PC-3 (cell line): Measurements from ENCODE around the gene ISCA2. TPM values are rescaled to one million over a fixed set of nuclear protein-coding genes. Genes with fewer than 3 reads are reported as not detected.

Experiments
- ATAC-seq: fragments of 200-7000 bp; cut with Tn5 transposase; 2 replicates; pipeline ENCODE4 v1.9.1; 2020; ENCODE audit warnings: mild to moderate bottlenecking, moderate library complexity
- BruUV-seq: library from RNA; stranded (reverse); fragments of 400-500 nt; replicated peaks from 2 replicates; lab custom pipeline; 2021; lab: Mats Ljungman, UMichigan
- CTCF ChIA-PET: fragments of 300-600 bp; sonication (Branson Sonifier 250); formaldehyde crosslinking; loops from one replicate; lab custom pipeline; 2022; ENCODE audit warnings: antibody characterized with exemption; lab: Charles Lee
- POLR2A ChIA-PET: fragments of 300-600 bp; sonication (Branson Sonifier 250); formaldehyde crosslinking; loops from one replicate; lab custom pipeline; 2022; ENCODE audit warnings: antibody characterized with exemption; ENCODE audit not compliant: unreplicated experiment; lab: Charles Lee
- DNase-seq: peaks from one replicate; pipeline ENCODE4 v3.0.0-alpha.2; 2015
- H2AFZ ChIP-seq: fragments of 300-600 bp; sonication (generic); 2 replicates; pipeline ENCODE4 v1.6.0; 2016; ENCODE audit warnings: antibody characterized with exemption, low read length
- H3F3A ChIP-seq: fragments of 300-600 bp; sonication (generic); one replicate; pipeline ENCODE4 v1.6.0; 2017; ENCODE audit warnings: antibody characterized with exemption, low read length, control low read depth, mild to moderate bottlenecking; ENCODE audit not compliant: unreplicated experiment
- H3K27ac ChIP-seq: fragments of 300-600 bp; sonication (generic); 2 replicates; pipeline ENCODE4 v1.5.1; 2016; ENCODE audit warnings: mild to moderate bottlenecking, low read length
- H3K27me3 ChIP-seq: fragments of 300-600 bp; sonication (generic); 2 replicates; pipeline ENCODE4 v1.6.1; 2016; ENCODE audit warnings: low read length, mixed read lengths
- H3K36me3 ChIP-seq: fragments of 300-600 bp; sonication (generic); 2 replicates; pipeline ENCODE4 v1.6.1; 2016; ENCODE audit warnings: low read depth, mixed run types, low read length, mixed read lengths
- H3K4me1 ChIP-seq: fragments of 300-600 bp; sonication (generic); 2 replicates; pipeline ENCODE4 v1.5.1; 2016; ENCODE audit warnings: low read length; ENCODE audit not compliant: insufficient read depth
- H3K4me2 ChIP-seq: fragments of 300-600 bp; sonication (generic); 2 replicates; pipeline ENCODE4 v1.6.0; 2016; ENCODE audit warnings: low read length
- H3K4me3 ChIP-seq: fragments of 300-600 bp; sonication (generic); 2 replicates; pipeline ENCODE4 v1.5.1; 2016; ENCODE audit warnings: mild to moderate bottlenecking, low read length, mixed read lengths
- H3K79me2 ChIP-seq: fragments of 300-600 bp; sonication (generic); 2 replicates; pipeline ENCODE4 v1.6.1; 2017; ENCODE audit warnings: low read length, mixed read lengths
- H3K9ac ChIP-seq: fragments of 300-600 bp; sonication (generic); 2 replicates; pipeline ENCODE4 v1.6.0; 2016; ENCODE audit warnings: mild to moderate bottlenecking, low read length
- H3K9me2 ChIP-seq: fragments of 300-600 bp; sonication (generic); replicated peaks from 2 replicates; pipeline ENCODE4 v1.6.1; 2016; ENCODE audit warnings: mixed run types, low read length, mixed read lengths
- H3K9me3 ChIP-seq: fragments of 300-600 bp; sonication (generic); 2 replicates; pipeline ENCODE4 v1.6.1; 2016; ENCODE audit warnings: low read length, mixed read lengths
- H4K20me1 ChIP-seq: fragments of 300-600 bp; sonication (generic); 2 replicates; pipeline ENCODE4 v1.6.1; 2016; ENCODE audit warnings: low read length, mixed read lengths
- EZH2 ChIP-seq: fragments of 300-600 bp; sonication (generic); IDR thresholded peaks from one replicate; pipeline ENCODE4 v1.6.1; 2017; ENCODE audit warnings: antibody characterized with exemption, mild to moderate bottlenecking, low read length; ENCODE audit not compliant: unreplicated experiment
- EZH2phosphoT487 ChIP-seq: fragments of 300-600 bp; sonication (generic); IDR thresholded peaks from 2 replicates; pipeline ENCODE4 v1.6.1; 2018; ENCODE audit warnings: mild to moderate bottlenecking, antibody characterized with exemption, low read length, borderline replicate concordance
- intact Hi-C: fragments of 100-400 bp; cut with micrococcal nuclease; formaldehyde crosslinking; loops from 2 replicates; pipeline ENCODE4 v1.9.0; 2023
- total RNA-seq: library from RNA; depleted of rRNA; stranded (reverse); fragments of >200 nt; gene quantifications from 2 replicates; pipeline ENCODE4 v1.2.3, GENCODE V29; 2014
- TF ChIP-seq, protein P1 (sequence below): fragments of 300-600 bp; sonication (generic); conservative IDR thresholded peaks from 2 replicates; pipeline ENCODE4 v1.5.1; 2017; ENCODE audit warnings: antibody characterized with exemption, low read depth, mild to moderate bottlenecking, low read length

Gene ISCA2
- total RNA-seq, 1 experiment from 2014 or later: 30.1 TPM

DNA sequence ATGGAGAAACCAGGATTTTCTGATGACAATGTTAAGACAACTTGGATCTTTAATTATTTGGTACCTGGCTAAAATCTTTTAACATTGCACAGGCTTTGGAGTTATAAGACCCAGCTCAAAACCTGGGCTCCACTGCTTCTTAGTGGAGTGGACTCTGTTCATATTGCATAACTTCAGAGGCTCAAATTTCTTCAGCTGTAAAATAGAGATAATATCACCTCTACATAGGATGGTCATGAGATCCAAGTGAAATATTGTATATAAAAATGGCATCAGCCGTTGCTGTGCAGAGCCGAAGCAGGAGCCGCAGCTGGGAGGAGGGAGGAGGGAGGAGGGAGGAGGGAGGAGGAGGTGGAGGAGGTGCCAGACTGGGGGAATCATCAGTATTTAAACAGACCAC is 11.0 kb upstream of the ISCA2 start:
- Histone ChIP-seq H3K9ac (no peak overlapping the region), H3K27ac (no peak overlapping the region), H3K36me3 (peaks cover 30% of the 10 kb centered on the region), H3K4me3 (no peak overlapping the region), H3K9me2 (no peaks in the 10 kb centered on the region), H3K9me3 (no peaks in the 10 kb centered on the region), H3K27me3 (no peaks in the 10 kb centered on the region), H3K79me2 (peaks cover 15% of the 10 kb centered on the region), H3F3A (no peaks in the 10 kb centered on the region), H3K4me1 (peaks cover 15% of the 10 kb centered on the region), H3K4me2 (no peak overlapping the region), H2AFZ (no peak overlapping the region), H4K20me1 (no peaks in the 10 kb centered on the region)
- no TSS peak for BruUV-seq
- ChIA-PET POLR2A (no interaction called here), CTCF (no interaction called here)
- ATAC-seq (no peak), DNase-seq (no peak)
- intact Hi-C loops: no loop called here
- no peak for TF ChIP-seq EZH2
- TF ChIP-seq, protein P1, sequence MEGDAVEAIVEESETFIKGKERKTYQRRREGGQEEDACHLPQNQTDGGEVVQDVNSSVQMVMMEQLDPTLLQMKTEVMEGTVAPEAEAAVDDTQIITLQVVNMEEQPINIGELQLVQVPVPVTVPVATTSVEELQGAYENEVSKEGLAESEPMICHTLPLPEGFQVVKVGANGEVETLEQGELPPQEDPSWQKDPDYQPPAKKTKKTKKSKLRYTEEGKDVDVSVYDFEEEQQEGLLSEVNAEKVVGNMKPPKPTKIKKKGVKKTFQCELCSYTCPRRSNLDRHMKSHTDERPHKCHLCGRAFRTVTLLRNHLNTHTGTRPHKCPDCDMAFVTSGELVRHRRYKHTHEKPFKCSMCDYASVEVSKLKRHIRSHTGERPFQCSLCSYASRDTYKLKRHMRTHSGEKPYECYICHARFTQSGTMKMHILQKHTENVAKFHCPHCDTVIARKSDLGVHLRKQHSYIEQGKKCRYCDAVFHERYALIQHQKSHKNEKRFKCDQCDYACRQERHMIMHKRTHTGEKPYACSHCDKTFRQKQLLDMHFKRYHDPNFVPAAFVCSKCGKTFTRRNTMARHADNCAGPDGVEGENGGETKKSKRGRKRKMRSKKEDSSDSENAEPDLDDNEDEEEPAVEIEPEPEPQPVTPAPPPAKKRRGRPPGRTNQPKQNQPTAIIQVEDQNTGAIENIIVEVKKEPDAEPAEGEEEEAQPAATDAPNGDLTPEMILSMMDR: no peak
- no peak for TF ChIP-seq EZH2phosphoT487

DNA sequence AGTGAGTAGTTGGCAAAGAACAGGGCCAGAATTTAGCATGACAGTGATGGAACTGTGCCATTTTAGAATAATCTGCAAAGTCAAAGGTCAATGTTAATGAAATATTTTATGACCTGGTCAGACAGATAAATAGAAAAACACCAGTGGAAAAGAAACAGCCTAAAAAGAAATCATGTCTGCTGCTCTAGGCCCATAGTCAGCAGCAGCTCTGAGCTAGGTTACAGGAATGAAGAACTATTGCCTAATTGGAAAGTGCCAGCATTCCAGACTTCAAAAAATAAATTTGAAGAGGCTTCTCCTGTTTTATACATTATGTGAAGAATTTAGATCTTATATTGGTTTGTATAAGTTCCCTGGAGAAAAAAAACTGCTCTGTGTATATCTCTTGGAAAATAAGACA is 10.2 kb upstream of the ISCA2 start:
- Histone ChIP-seq H3K27ac (no peak overlapping the region), H3K36me3 (peaks cover 29% of the 10 kb centered on the region), H3K9me2 (no peaks in the 10 kb centered on the region), H3K9me3 (no peaks in the 10 kb centered on the region), H3K9ac (no peak overlapping the region), H3K79me2 (peaks cover 19% of the 10 kb centered on the region), H3K4me1 (peaks cover 21% of the 10 kb centered on the region), H3K4me3 (no peak overlapping the region), H3F3A (no peaks in the 10 kb centered on the region), H2AFZ (no peak overlapping the region), H3K4me2 (no peak overlapping the region), H3K27me3 (no peaks in the 10 kb centered on the region), H4K20me1 (no peaks in the 10 kb centered on the region)
- TF ChIP-seq EZH2phosphoT487 (no peak), EZH2 (no peak)
- TF ChIP-seq, protein P1: no peak
- no peak for DNase-seq
- ATAC-seq: no peak
- intact Hi-C loops: no loop called here
- ChIA-PET CTCF (no interaction called here), POLR2A (no interaction called here)
- no TSS peak for BruUV-seq

DNA sequence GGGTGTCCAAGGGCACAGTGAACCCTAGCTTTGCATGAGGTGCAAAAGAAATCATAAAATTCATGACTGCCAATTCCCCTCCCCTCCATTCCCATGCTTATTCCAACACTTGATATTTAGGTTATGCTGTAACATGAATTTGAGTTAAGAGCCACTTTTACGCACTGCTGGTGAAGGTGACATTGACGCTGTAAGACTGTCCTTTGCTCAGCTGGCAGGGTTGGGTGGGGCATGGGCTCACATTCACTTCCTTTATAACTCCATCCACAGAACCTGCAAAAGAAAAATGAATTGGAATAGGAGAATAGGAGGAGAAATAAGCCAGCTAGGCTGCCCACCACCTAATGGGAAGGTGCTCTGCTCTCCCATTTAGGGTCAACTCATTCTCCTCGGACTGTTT is 7.4 kb upstream of the ISCA2 start:
- Histone ChIP-seq H3K9me3 (no peaks in the 10 kb centered on the region), H3K27ac (no peak overlapping the region), H3K4me2 (no peak overlapping the region), H3K27me3 (no peaks in the 10 kb centered on the region), H3F3A (peaks cover 4% of the 10 kb centered on the region), H3K4me1 (peaks cover 47% of the 10 kb centered on the region), H3K4me3 (no peak overlapping the region), H3K9ac (no peak overlapping the region), H3K9me2 (no peaks in the 10 kb centered on the region), H3K36me3 (peaks cover 25% of the 10 kb centered on the region), H4K20me1 (no peaks in the 10 kb centered on the region), H3K79me2 (peaks cover 35% of the 10 kb centered on the region), H2AFZ (no peak overlapping the region)
- TF ChIP-seq, protein P1: no peak
- no peak for TF ChIP-seq EZH2phosphoT487
- TF ChIP-seq EZH2: no peak
- no peak for DNase-seq
- no TSS peak for BruUV-seq
- intact Hi-C loops: no loop called here
- POLR2A ChIA-PET: no interaction called here
- ATAC-seq: no peak
- CTCF ChIA-PET: no interaction called here
